GM23338 (cell line): ENCODE data around the gene RASGRP4. TPM values are rescaled to one million over a fixed set of nuclear protein-coding genes. Genes with fewer than 3 reads are reported as not detected.

Source experiments
- ATAC-seq: fragments of 200-7000 bp; cut with Tn5 transposase; 3 replicates; pipeline ENCODE4 v1.9.1; 2020
- DNase-seq: peaks from one replicate; pipeline ENCODE4 v3.0.0-alpha.2; 2015; ENCODE audit warnings: low spot score
- H2AFZ ChIP-seq: fragments of 200-600 bp; sonication (generic); 2 replicates; pipeline ENCODE4 v1.8.0; 2016; ENCODE audit warnings: antibody characterized with exemption, mild to moderate bottlenecking, moderate library complexity
- H3F3A ChIP-seq: fragments of 200-600 bp; sonication (generic); replicated peaks from 2 replicates; pipeline ENCODE4 v1.8.0; 2017; ENCODE audit warnings: antibody characterized with exemption, mixed run types, low read depth
- H3K27ac ChIP-seq: fragments of 200-600 bp; sonication (generic); 2 replicates; pipeline ENCODE4 v1.6.1; 2016; ENCODE audit warnings: low read depth
- H3K27me3 ChIP-seq: fragments of 200-600 bp; sonication (generic); 2 replicates; pipeline ENCODE4 v1.8.0; 2016; ENCODE audit warnings: mild to moderate bottlenecking, mixed run types, moderate library complexity; ENCODE audit not compliant: insufficient read depth
- H3K36me3 ChIP-seq: fragments of 200-600 bp; sonication (generic); 2 replicates; pipeline ENCODE4 v1.8.0; 2016; ENCODE audit warnings: mild to moderate bottlenecking; ENCODE audit not compliant: insufficient read depth
- H3K4me1 ChIP-seq: fragments of 200-600 bp; sonication (generic); 2 replicates; pipeline ENCODE4 v1.8.0; 2016; ENCODE audit warnings: mild to moderate bottlenecking, moderate library complexity; ENCODE audit not compliant: insufficient read depth
- H3K4me2 ChIP-seq: fragments of 200-600 bp; sonication (generic); 2 replicates; pipeline ENCODE4 v1.7.1; 2017; ENCODE audit warnings: mixed run types
- H3K4me3 ChIP-seq: fragments of 200-600 bp; sonication (generic); 2 replicates; pipeline ENCODE4 v1.6.1; 2016; ENCODE audit warnings: mixed run types
- H3K79me2 ChIP-seq: fragments of 200-600 bp; sonication (generic); replicated peaks from 2 replicates; pipeline ENCODE4 v1.8.0; 2017; ENCODE audit warnings: mild to moderate bottlenecking; ENCODE audit not compliant: insufficient read depth
- H3K9me2 ChIP-seq: fragments of 200-600 bp; sonication (generic); 2 replicates; pipeline ENCODE4 v1.8.0; 2017; ENCODE audit not compliant: insufficient read depth
- H4K20me1 ChIP-seq: fragments of 200-600 bp; sonication (generic); replicated peaks from 2 replicates; pipeline ENCODE4 v1.8.0; 2017; ENCODE audit warnings: mild to moderate bottlenecking; ENCODE audit not compliant: insufficient read depth
- H3K27ac Mint-ChIP-seq: 2 replicates; pipeline ENCODE4 v1.8.0; 2020; ENCODE audit warnings: inconsistent platforms, mild to moderate bottlenecking, moderate library complexity, mixed read lengths
- H3K27me3 Mint-ChIP-seq: 3 replicates; pipeline ENCODE4 v1.8.0; 2022; ENCODE audit warnings: low read depth, mild to moderate bottlenecking, moderate library complexity, mixed read lengths, inconsistent platforms; ENCODE audit not compliant: insufficient read depth, poor library complexity
- H3K36me3 Mint-ChIP-seq: 3 replicates; pipeline ENCODE4 v1.8.0; 2021; ENCODE audit warnings: low read depth, mild to moderate bottlenecking, inconsistent platforms, moderate library complexity, mixed read lengths
- H3K4me1 Mint-ChIP-seq: 3 replicates; pipeline ENCODE4 v1.8.0; 2020; ENCODE audit warnings: mild to moderate bottlenecking, inconsistent platforms, mixed read lengths
- H3K4me3 Mint-ChIP-seq: 3 replicates; pipeline ENCODE4 v1.8.0; 2021; ENCODE audit warnings: moderate library complexity, mild to moderate bottlenecking, inconsistent platforms, mixed read lengths
- H3K9me3 Mint-ChIP-seq: 3 replicates; pipeline ENCODE4 v1.8.0; 2020; ENCODE audit warnings: moderate library complexity, mild to moderate bottlenecking, inconsistent platforms, mixed read lengths
- CREB1 ChIP-seq: fragments of 250-450 bp; sonication (Bioruptor Pico); IDR thresholded peaks from 2 replicates; pipeline ENCODE4 v1.5.0; 2020; ENCODE audit warnings: low read depth, mild to moderate bottlenecking, moderate library complexity
- ETS1 ChIP-seq: IDR thresholded peaks from 2 replicates; pipeline ENCODE4 v1.6.1; 2016; ENCODE audit warnings: antibody characterized with exemption
- EZH2 ChIP-seq: fragments of 200-600 bp; sonication (generic); IDR thresholded peaks from one replicate; pipeline ENCODE4 v1.8.0; 2017; ENCODE audit warnings: antibody characterized with exemption, mild to moderate bottlenecking, low read depth; ENCODE audit not compliant: unreplicated experiment
- EZH2phosphoT487 ChIP-seq: fragments of 200-600 bp; sonication (generic); IDR thresholded peaks from one replicate; pipeline ENCODE4 v1.8.1; 2018; ENCODE audit warnings: antibody characterized with exemption; ENCODE audit not compliant: unreplicated experiment
- JUNB ChIP-seq: IDR thresholded peaks from one replicate; pipeline ENCODE4 v1.6.1; 2016; ENCODE audit warnings: antibody characterized with exemption; ENCODE audit not compliant: unreplicated experiment
- NANOG ChIP-seq: IDR thresholded peaks from 2 replicates; pipeline ENCODE4 v1.6.1; 2016; ENCODE audit warnings: antibody characterized with exemption, borderline replicate concordance
- POLR2AphosphoS5 ChIP-seq: IDR thresholded peaks from 2 replicates; pipeline ENCODE4 v1.6.1; 2016; ENCODE audit warnings: antibody characterized with exemption, low read depth
- STAT1 ChIP-seq: IDR thresholded peaks from one replicate; pipeline ENCODE4 v1.6.1; 2016; ENCODE audit warnings: antibody characterized with exemption; ENCODE audit not compliant: unreplicated experiment
- ZNF114 ChIP-seq: fragments of 250-450 bp; sonication (Bioruptor Pico); IDR thresholded peaks from 2 replicates; pipeline ENCODE4 v1.5.0; 2020; ENCODE audit warnings: mild to moderate bottlenecking, moderate library complexity
- ZNF331 ChIP-seq: fragments of 250-450 bp; sonication (Bioruptor Pico); IDR thresholded peaks from 2 replicates; pipeline ENCODE4 v1.5.0; 2020; ENCODE audit warnings: low read depth, mild to moderate bottlenecking, moderate library complexity
- ZNF462 ChIP-seq: fragments of 250-450 bp; sonication (Bioruptor Pico); IDR thresholded peaks from 2 replicates; pipeline ENCODE4 v1.5.0; 2020; ENCODE audit warnings: mild to moderate bottlenecking, moderate library complexity
- polyA plus RNA-seq: library from polyadenylated mRNA; unstranded; fragments of >200 nt; fragmentation: Nextera tagmentation; extraction: Ambion mirVana; gene quantifications from 2 replicates; pipeline ENCODE4 v1.2.1, GENCODE V29; 2016
- total RNA-seq: library from RNA; depleted of rRNA; stranded (reverse); fragments of >200 nt; shearing (Covaris generic); gene quantifications from 2 replicates; pipeline ENCODE4 v1.2.3, GENCODE V29; 2014
- TF ChIP-seq, protein P1 (sequence below): IDR thresholded peaks from one replicate; pipeline ENCODE4 v1.6.1; 2018; ENCODE audit warnings: antibody characterized with exemption; ENCODE audit not compliant: unreplicated experiment
- TF ChIP-seq, protein P2 (sequence below), 2 experiments: fragments of 200-600 bp in 1 of 2; sonication (generic) in 1 of 2; conservative IDR thresholded peaks; 2 replicates each; pipeline versions ENCODE4 v1.5.1 to v1.6.1; 2016 to 2017; ENCODE audit warnings: antibody characterized with exemption in 2 of 2, low read depth in 2 of 2, mild to moderate bottlenecking in 2 of 2, moderate library complexity in 1 of 2

RASGRP4 gene
- total and polyA plus RNA-seq, 2 experiments from 2014 or later, result 1.6 to 3.6 TPM

- Histone ChIP-seq H4K20me1 (peaks cover 12% of the 10 kb centered on the region; the same call in 1 of the 2 replicates), H3K79me2 (no peaks in the 10 kb centered on the region), H3K27me3 (no peaks in the 10 kb centered on the region), H3F3A (peaks cover 15% of the 10 kb centered on the region; the same call in 1 of the 2 replicates), H3K4me3 (no peak overlapping the region), H3K27ac (no peak overlapping the region), H3K4me1 (0 out of 2 replicates have a peak, but pooled peaks cover 4% of the 10 kb centered on the region), H3K36me3 (peaks cover 27% of the 10 kb centered on the region), H3K9me2 (no peaks in the 10 kb centered on the region), H2AFZ (no peak overlapping the region), H3K4me2 (no peak overlapping the region)
- no peak overlapping the region for H3K27ac Mint-ChIP-seq
- peaks cover 5% of the 10 kb centered on the region for H3K27me3 Mint-ChIP-seq
- H3K9me3 Mint-ChIP-seq, result no peaks in the 10 kb centered on the region
- TF ChIP-seq ZNF462 (CRISPR knock-in tag), result no peak
- no peak for TF ChIP-seq NANOG
- TF ChIP-seq CREB1 (CRISPR knock-in tag), result no peak
- TF ChIP-seq, protein P1, sequence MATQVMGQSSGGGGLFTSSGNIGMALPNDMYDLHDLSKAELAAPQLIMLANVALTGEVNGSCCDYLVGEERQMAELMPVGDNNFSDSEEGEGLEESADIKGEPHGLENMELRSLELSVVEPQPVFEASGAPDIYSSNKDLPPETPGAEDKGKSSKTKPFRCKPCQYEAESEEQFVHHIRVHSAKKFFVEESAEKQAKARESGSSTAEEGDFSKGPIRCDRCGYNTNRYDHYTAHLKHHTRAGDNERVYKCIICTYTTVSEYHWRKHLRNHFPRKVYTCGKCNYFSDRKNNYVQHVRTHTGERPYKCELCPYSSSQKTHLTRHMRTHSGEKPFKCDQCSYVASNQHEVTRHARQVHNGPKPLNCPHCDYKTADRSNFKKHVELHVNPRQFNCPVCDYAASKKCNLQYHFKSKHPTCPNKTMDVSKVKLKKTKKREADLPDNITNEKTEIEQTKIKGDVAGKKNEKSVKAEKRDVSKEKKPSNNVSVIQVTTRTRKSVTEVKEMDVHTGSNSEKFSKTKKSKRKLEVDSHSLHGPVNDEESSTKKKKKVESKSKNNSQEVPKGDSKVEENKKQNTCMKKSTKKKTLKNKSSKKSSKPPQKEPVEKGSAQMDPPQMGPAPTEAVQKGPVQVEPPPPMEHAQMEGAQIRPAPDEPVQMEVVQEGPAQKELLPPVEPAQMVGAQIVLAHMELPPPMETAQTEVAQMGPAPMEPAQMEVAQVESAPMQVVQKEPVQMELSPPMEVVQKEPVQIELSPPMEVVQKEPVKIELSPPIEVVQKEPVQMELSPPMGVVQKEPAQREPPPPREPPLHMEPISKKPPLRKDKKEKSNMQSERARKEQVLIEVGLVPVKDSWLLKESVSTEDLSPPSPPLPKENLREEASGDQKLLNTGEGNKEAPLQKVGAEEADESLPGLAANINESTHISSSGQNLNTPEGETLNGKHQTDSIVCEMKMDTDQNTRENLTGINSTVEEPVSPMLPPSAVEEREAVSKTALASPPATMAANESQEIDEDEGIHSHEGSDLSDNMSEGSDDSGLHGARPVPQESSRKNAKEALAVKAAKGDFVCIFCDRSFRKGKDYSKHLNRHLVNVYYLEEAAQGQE, result no peak
- no peak for TF ChIP-seq EZH2
- no peak for TF ChIP-seq ZNF114 (CRISPR knock-in tag)
- no peak for TF ChIP-seq EZH2phosphoT487
- TF ChIP-seq STAT1, result no peak
- no peak for TF ChIP-seq ZNF331 (CRISPR knock-in tag)
- TF ChIP-seq JUNB, result no peak
- TF ChIP-seq, protein P2, sequence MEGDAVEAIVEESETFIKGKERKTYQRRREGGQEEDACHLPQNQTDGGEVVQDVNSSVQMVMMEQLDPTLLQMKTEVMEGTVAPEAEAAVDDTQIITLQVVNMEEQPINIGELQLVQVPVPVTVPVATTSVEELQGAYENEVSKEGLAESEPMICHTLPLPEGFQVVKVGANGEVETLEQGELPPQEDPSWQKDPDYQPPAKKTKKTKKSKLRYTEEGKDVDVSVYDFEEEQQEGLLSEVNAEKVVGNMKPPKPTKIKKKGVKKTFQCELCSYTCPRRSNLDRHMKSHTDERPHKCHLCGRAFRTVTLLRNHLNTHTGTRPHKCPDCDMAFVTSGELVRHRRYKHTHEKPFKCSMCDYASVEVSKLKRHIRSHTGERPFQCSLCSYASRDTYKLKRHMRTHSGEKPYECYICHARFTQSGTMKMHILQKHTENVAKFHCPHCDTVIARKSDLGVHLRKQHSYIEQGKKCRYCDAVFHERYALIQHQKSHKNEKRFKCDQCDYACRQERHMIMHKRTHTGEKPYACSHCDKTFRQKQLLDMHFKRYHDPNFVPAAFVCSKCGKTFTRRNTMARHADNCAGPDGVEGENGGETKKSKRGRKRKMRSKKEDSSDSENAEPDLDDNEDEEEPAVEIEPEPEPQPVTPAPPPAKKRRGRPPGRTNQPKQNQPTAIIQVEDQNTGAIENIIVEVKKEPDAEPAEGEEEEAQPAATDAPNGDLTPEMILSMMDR (conservative IDR thresholded peaks at IDR 0.05; ENCODE audit: low read depth in 2 of 2), result no peak
- TF ChIP-seq ETS1, result no peak
- TF ChIP-seq POLR2AphosphoS5, result no peak
- H3K4me1 Mint-ChIP-seq, result peaks cover 10% of the 10 kb centered on the region
- DNase-seq (no peak), ATAC-seq (no peak)
- H3K36me3 Mint-ChIP-seq, result peaks cover 74% of the 10 kb centered on the region
- H3K4me3 Mint-ChIP-seq, result no peak overlapping the region
Measured at GRCh38 chr19:38451629-38452028, 25.6 kb upstream of the RASGRP4 start.
